KMS-11 (cell line): ENCODE data around the gene SLC24A3.

Source experiments
- H2AFZ ChIP-seq: fragments of 200-600 bp; sonication (generic); 2 replicates; pipeline ENCODE4 v1.6.1; 2016; ENCODE audit warnings: antibody characterized with exemption, mixed run types, low read depth
- H3K27ac ChIP-seq: fragments of 200-600 bp; sonication (generic); 2 replicates; pipeline ENCODE4 v1.6.1; 2016; ENCODE audit warnings: mild to moderate bottlenecking, mixed run types
- H3K27me3 ChIP-seq: fragments of 200-600 bp; sonication (generic); 2 replicates; pipeline ENCODE4 v1.6.1; 2017; ENCODE audit warnings: mild to moderate bottlenecking, low read depth, mixed run types, moderate library complexity; ENCODE audit not compliant: insufficient read depth
- H3K36me3 ChIP-seq: fragments of 200-600 bp; sonication (generic); 2 replicates; pipeline ENCODE4 v1.6.1; 2017; ENCODE audit warnings: mild to moderate bottlenecking, mixed run types; ENCODE audit not compliant: insufficient read depth
- H3K4me1 ChIP-seq: fragments of 200-600 bp; sonication (generic); 2 replicates; pipeline ENCODE4 v1.6.1; 2016; ENCODE audit warnings: mild to moderate bottlenecking, low read depth, mixed run types; ENCODE audit not compliant: poor library complexity, severe bottlenecking
- H3K4me2 ChIP-seq: fragments of 200-600 bp; sonication (generic); 2 replicates; pipeline ENCODE4 v1.7.0; 2016; ENCODE audit warnings: mild to moderate bottlenecking, mixed run types
- H3K4me3 ChIP-seq: fragments of 200-600 bp; sonication (generic); IDR thresholded peaks from 2 replicates; pipeline ENCODE4 v1.6.1; 2017; ENCODE audit warnings: low read depth, low read length, mixed read lengths; ENCODE audit not compliant: insufficient read depth
- H3K79me2 ChIP-seq: fragments of 200-600 bp; sonication (generic); 2 replicates; pipeline ENCODE4 v1.6.1; 2016; ENCODE audit warnings: low read depth, mixed run types; ENCODE audit not compliant: insufficient read depth
- H3K9ac ChIP-seq: fragments of 200-600 bp; sonication (generic); 2 replicates; pipeline ENCODE4 v1.6.1; 2016; ENCODE audit warnings: mild to moderate bottlenecking, mixed run types
- H4K20me1 ChIP-seq: fragments of 200-600 bp; sonication (generic); 2 replicates; pipeline ENCODE4 v1.6.1; 2016; ENCODE audit warnings: mild to moderate bottlenecking, mixed run types; ENCODE audit not compliant: insufficient read depth
- CTCF ChIP-seq: fragments of 200-600 bp; sonication (generic); conservative IDR thresholded peaks from 2 replicates; pipeline ENCODE4 v1.6.1; 2017; ENCODE audit warnings: low read depth, mild to moderate bottlenecking, antibody characterized with exemption, low read length, moderate library complexity, mixed read lengths

The SLC24A3 gene

GRCh38 chr20:19501476-19502115 is 289.2 kb downstream of the SLC24A3 start:
- Histone ChIP-seq H4K20me1 (no peaks in the 10 kb centered on the region), H3K79me2 (no peaks in the 10 kb centered on the region), H3K27me3 (no peaks in the 10 kb centered on the region), H2AFZ (no peak overlapping the region), H3K4me3 (no peak overlapping the region), H3K27ac (no peak overlapping the region), H3K4me2 (no peak overlapping the region), H3K36me3 (no peaks in the 10 kb centered on the region), H3K4me1 (no peaks in the 10 kb centered on the region), H3K9ac (no peak overlapping the region)
- TF ChIP-seq CTCF, result no peak

GRCh38 chr20:19502169-19502568 is 289.7 kb downstream of the SLC24A3 start:
- Histone ChIP-seq H3K4me2 (no peak overlapping the region), H3K9ac (no peak overlapping the region), H4K20me1 (no peaks in the 10 kb centered on the region), H3K36me3 (no peaks in the 10 kb centered on the region), H3K79me2 (no peaks in the 10 kb centered on the region), H3K27me3 (no peaks in the 10 kb centered on the region), H3K4me3 (no peak overlapping the region), H3K4me1 (no peaks in the 10 kb centered on the region), H2AFZ (no peak overlapping the region), H3K27ac (no peak overlapping the region)
- TF ChIP-seq CTCF, result no peak

GRCh38 chr20:19504251-19504650 is 291.8 kb downstream of the SLC24A3 start:
- H3K9ac ChIP-seq, result no peak overlapping the region
- H3K4me2 ChIP-seq, result no peak overlapping the region
- H3K4me3 ChIP-seq, result no peak overlapping the region
- no peak overlapping the region for H2AFZ ChIP-seq
- H4K20me1 ChIP-seq, result no peaks in the 10 kb centered on the region
- TF ChIP-seq CTCF, result no peak
- no peaks in the 10 kb centered on the region for H3K79me2 ChIP-seq
- H3K36me3 ChIP-seq, result no peaks in the 10 kb centered on the region
- no peaks in the 10 kb centered on the region for H3K27me3 ChIP-seq
- no peaks in the 10 kb centered on the region for H3K4me1 ChIP-seq
- no peak overlapping the region for H3K27ac ChIP-seq

- Histone ChIP-seq H3K79me2 (no peaks in the 10 kb centered on the region), H3K4me1 (no peaks in the 10 kb centered on the region), H3K27me3 (no peaks in the 10 kb centered on the region), H3K36me3 (no peaks in the 10 kb centered on the region), H4K20me1 (no peaks in the 10 kb centered on the region), H3K9ac (no peak overlapping the region), H3K4me3 (no peak overlapping the region), H3K4me2 (no peak overlapping the region), H2AFZ (no peak overlapping the region), H3K27ac (no peak overlapping the region)
- TF ChIP-seq CTCF, result no peak
Observed at GRCh38 chr20:19506021-19506420, 293.6 kb downstream of the SLC24A3 start.
